Endothelial cell of umbilical vein (primary cell): ENCODE results near the gene ETHE1.
A peak's percentile ranks its signal among the peaks of the same experiment; 100 is the strongest.

ENCODE experiments used
- CTCF ChIP-seq, 2 donors: IDR thresholded peaks; 1 replicate in 1 of 2; 2 replicates in 1 of 2; pipeline ENCODE4 v1.5.1; 2011; ENCODE audit warnings: low read length in 2 of 2, mild to moderate bottlenecking in 2 of 2, moderate library complexity in 2 of 2, control low read depth in 1 of 2, inconsistent platforms in 1 of 2, low read depth in 1 of 2; ENCODE audit not compliant: insufficient read depth in 1 of 2; ENCODE audit errors: extremely low read depth in 1 of 2
- EZH2 ChIP-seq: IDR thresholded peaks from 2 replicates; pipeline ENCODE4 v1.6.1; 2012; ENCODE audit warnings: borderline replicate concordance, low read depth, mild to moderate bottlenecking, moderate library complexity, low read length, inconsistent platforms; ENCODE audit not compliant: severe bottlenecking
- GATA2 ChIP-seq: IDR thresholded peaks from 2 replicates; pipeline ENCODE4 v1.7.0; 2011; ENCODE audit warnings: low read depth, mild to moderate bottlenecking, moderate library complexity, mixed read lengths, low read length; ENCODE audit not compliant: insufficient read length, insufficient read depth
- JUN ChIP-seq: IDR thresholded peaks from 2 replicates; pipeline ENCODE4 v1.6.1; 2011; ENCODE audit warnings: borderline replicate concordance, low read depth; ENCODE audit not compliant: insufficient read length, insufficient read depth
- MAX ChIP-seq: IDR thresholded peaks from 2 replicates; pipeline ENCODE4 v1.6.1; 2011; ENCODE audit not compliant: insufficient read depth, insufficient read length
- MYC ChIP-seq: IDR thresholded peaks from one replicate; pipeline ENCODE4 v1.6.1; 2011; ENCODE audit warnings: mild to moderate bottlenecking, low read depth, low read length
- POLR2A ChIP-seq: IDR thresholded peaks from 2 replicates; pipeline ENCODE4 v1.6.1; 2012; ENCODE audit warnings: low read depth, mild to moderate bottlenecking, control low read depth, low read length
- POLR2AphosphoS5 ChIP-seq: IDR thresholded peaks from 2 replicates; pipeline ENCODE4 v1.6.1; 2012; ENCODE audit warnings: low read depth, mild to moderate bottlenecking, control low read depth, low read length, moderate library complexity; ENCODE audit not compliant: insufficient read depth

GRCh38 chr19:43533546-43534304, 6.7 kb upstream of the ETHE1 start:
- TF ChIP-seq CTCF (IDR thresholded peaks at IDR 0.05; ENCODE audit: extremely low read depth in 1 of 2, insufficient read depth in 1 of 2, low read depth in 1 of 2, low read length in 2 of 2) (no peak), POLR2A (no peak), EZH2 (no peak), JUN (no peak), MAX (no peak), POLR2AphosphoS5 (peak; percentile 39), GATA2 (no peak), MYC (no peak)
